ENCODE data around the gene GIMAP5.

- TF ChIP-seq ZNF24 (IDR thresholded peaks at IDR 0.05): no peak
- TF ChIP-seq RCOR1 (conservative IDR thresholded peaks at IDR 0.05; ENCODE audit: low read depth, low read length): no peak
- no peak for TF ChIP-seq FOXK2 (IDR thresholded peaks at IDR 0.05)
Measured at GRCh38 chr7:150748376-150748775, 11.2 kb downstream of the GIMAP5 start.
